ENCODE results near the gene HERPUD2.
"Not testable (repeated sequence)": the region's sequence is repeated elsewhere in the genome, so short reads cannot be mapped to it uniquely, and the experiment has no call there.

HERPUD2 gene

DNA sequence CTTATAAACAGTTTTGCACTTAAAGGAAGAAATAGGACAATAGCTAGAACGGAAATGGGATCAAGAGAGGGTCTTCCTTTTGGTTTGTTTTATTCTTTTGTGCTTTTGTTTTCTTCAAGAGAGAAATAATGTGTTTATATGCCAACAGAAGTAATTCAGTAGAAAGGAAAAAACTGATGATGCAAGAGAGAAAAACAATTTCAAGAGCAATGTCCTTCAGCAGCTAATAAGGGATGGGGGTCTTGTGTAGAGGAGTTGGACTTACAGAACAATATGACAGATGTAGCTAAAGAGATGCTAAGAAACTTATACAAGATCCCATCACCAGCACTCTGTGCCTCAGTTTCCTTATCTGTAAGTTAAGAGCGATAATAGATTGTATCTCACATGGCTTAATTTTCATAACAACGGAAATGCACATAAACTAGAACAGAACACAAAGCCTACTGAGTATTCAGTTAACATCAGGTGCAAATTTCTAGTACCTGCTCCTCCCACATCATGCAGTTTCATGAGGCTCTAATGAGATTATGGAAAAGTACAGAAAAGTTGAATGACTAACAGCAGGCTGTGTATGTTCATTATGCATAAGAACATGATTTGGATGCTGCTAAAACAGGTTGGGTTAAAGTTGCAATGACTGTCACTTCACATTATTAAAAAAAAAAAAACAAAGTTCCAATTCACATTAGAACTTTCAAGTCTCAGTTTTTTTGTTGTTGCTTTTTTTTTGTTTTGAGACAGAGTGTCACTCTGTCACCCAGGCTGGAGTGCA lies 17.2 kb downstream of the HERPUD2 start:
- no peak for DNase-seq

- DNase-seq, result no peak
Observed at GRCh38 chr7:35676211-35676610, 18.7 kb downstream of the HERPUD2 start.

- DNase-seq, result no peak
Observed at GRCh38 chr7:35670856-35671569, 23.9 kb downstream of the HERPUD2 start.

- DNase-seq, result not testable (repeated sequence)
Observed at GRCh38 chr7:35660411-35660810, 34.5 kb downstream of the HERPUD2 start.

GRCh38 chr7:35658606-35659201 lies 36.2 kb downstream of the HERPUD2 start:
- no peak for DNase-seq

DNA sequence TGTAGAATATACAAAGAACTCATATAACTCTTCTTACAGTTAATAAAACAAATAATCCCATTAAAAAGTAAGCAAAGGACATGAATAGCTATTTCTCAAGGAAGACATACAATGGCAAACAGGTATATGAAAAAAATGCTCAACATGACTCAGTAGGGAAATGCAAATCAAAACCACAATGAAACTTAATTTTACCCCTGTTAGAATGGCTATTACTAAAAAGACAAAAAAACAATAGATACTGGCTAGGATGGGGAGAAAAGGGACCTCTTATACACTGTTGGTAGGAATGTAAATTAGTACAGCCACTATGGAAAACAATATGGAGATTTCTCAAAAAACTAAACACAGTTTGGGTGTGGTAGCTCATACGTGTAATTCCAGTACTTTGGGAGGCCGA lies 37.8 kb downstream of the HERPUD2 start:
- no peak for DNase-seq

DNA sequence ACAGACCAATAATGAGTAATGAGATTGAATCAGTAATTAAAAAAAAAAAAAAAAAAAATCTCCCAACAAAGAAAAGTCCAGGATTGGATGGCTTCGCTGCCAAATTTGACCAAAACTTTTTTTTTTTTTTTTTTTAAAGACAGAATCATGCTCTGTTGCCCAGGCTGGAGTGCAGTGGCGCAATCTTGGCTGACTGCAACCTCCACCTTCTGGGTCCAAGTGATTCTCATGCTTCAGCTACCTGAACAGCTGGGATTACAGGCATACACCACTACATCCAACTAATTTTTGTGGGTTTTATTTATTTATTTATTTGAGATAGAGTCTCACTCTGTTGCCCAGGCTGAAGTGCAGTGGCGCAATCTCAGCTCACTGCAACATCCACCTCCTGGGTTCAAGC lies 40.4 kb downstream of the HERPUD2 start:
- not testable (repeated sequence) for DNase-seq

- peak; percentile 36 for DNase-seq
Observed at GRCh38 chr7:35652124-35652523, 42.8 kb downstream of the HERPUD2 start.

- DNase-seq, result no peak
Observed at GRCh38 chr7:35650751-35651150, 44.2 kb downstream of the HERPUD2 start.

- no peak for DNase-seq
Observed at GRCh38 chr7:35649711-35650110, 45.2 kb downstream of the HERPUD2 start.

DNA sequence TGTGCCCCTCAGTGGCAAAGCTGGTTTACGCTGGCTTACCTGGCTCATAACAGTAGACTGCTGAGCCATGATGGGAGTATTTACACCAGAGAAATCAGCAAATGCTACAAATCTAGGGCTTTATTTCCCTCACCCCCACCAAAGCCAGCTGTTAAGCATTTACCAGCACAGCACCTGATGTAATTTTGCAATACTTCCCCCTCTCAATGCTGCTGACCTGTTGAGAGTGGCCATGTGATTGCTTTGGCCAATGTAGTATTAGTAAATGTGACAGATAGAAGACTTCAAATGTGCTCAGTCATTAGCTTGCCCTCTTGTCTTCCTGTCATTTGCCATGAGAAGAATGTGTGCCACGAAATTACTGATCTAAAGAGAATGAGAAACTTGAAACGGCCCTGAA lies 46.6 kb downstream of the HERPUD2 start:
- no peak for DNase-seq

- no peak for DNase-seq
Observed at GRCh38 chr7:35647171-35647574, 47.8 kb downstream of the HERPUD2 start.

- no peak for DNase-seq
Observed at GRCh38 chr7:35646289-35647023, 48.5 kb downstream of the HERPUD2 start.

GRCh38 chr7:35645691-35646090 lies 49.2 kb downstream of the HERPUD2 start:
- no peak for DNase-seq

DNA sequence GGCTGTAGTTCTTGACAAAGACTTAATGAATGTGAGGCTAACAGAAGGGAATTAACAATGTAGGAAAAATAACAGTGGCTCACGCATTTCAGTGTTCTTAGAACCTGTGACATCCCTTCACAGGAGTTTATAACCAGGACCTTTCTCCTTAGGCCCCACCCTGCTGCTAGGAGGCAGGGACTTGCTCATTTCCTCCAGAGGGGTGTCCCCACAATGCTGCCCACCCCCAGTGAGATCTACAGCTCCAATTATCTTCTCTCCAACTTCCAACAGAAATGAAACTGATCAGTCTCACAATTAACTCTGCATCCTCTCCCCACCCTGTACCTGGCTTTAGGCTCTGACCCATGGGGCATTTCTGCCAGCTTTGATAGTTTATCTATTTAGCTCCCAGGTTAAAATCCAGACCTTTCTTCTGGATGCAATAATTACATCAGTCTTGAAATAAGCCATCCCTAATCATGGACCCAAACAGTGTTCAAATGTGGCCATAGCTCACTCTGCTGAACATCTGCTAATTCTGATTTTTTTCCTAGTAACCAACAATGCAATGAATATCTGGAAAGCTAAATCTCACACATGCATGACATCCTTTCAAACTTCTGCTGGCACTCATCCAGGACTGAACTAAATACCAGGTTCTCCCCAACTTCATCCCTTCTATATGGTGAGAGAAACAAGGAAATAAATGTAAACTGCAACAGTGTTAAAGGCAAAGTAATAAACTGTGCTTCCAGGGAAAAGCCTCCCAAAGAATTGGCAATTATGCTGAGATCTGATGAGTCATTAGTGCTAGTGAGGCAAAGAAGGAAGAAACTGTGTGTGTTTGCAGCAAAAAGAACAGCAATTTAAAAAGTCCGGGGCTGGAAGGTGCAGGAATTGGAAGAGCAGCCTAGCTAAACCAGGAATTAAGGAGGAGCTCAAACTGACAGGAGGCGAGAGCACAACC lies 64.6 kb downstream of the HERPUD2 start:
- no peak for DNase-seq

GRCh38 chr7:35624299-35625186 lies 70.4 kb downstream of the HERPUD2 start:
- DNase-seq, result peak; percentile 24

- DNase-seq, result no peak
Observed at GRCh38 chr7:35623381-35623780, 71.6 kb downstream of the HERPUD2 start.

GRCh38 chr7:35619863-35620262 lies 75.1 kb downstream of the HERPUD2 start:
- DNase-seq, result no peak

- no peak for DNase-seq
Observed at GRCh38 chr7:35617041-35617440, 77.9 kb downstream of the HERPUD2 start.

- no peak for DNase-seq
Observed at GRCh38 chr7:35613150-35613549, 81.8 kb downstream of the HERPUD2 start.

- no peak for DNase-seq
Observed at GRCh38 chr7:35605760-35606159, 89.2 kb downstream of the HERPUD2 start.

Measured in central memory CD4-positive, alpha-beta T cell (primary cell).